Fibroblast of villous mesenchyme (primary cell): ENCODE results near the gene CCDC57. TPM values are rescaled to one million over a fixed set of nuclear protein-coding genes. Genes with fewer than 3 reads are reported as not detected.
A peak's percentile ranks its signal among the peaks of the same experiment; 100 is the strongest.

ENCODE experiments used
- DNase-seq: peaks from one replicate; pipeline ENCODE4 v3.0.0-alpha.2; 2010; ENCODE audit warnings: low read depth
- H3K4me3 ChIP-seq: 2 replicates; pipeline ENCODE4 v1.5.1; 2011; ENCODE audit warnings: low read depth, mild to moderate bottlenecking, low read length
- total RNA-seq: library from RNA; depleted of rRNA; stranded (reverse); fragments of >200 nt; gene quantifications from 2 replicates; pipeline ENCODE4 v1.2.3, GENCODE V29; 2012
- TF ChIP-seq, protein P1 (sequence below): IDR thresholded peaks from 2 replicates; pipeline ENCODE4 v1.5.1; 2012; ENCODE audit warnings: low read depth, mild to moderate bottlenecking, low read length; ENCODE audit not compliant: insufficient read depth

The CCDC57 gene
- total RNA-seq, 1 donor = 19.9 TPM

DNA sequence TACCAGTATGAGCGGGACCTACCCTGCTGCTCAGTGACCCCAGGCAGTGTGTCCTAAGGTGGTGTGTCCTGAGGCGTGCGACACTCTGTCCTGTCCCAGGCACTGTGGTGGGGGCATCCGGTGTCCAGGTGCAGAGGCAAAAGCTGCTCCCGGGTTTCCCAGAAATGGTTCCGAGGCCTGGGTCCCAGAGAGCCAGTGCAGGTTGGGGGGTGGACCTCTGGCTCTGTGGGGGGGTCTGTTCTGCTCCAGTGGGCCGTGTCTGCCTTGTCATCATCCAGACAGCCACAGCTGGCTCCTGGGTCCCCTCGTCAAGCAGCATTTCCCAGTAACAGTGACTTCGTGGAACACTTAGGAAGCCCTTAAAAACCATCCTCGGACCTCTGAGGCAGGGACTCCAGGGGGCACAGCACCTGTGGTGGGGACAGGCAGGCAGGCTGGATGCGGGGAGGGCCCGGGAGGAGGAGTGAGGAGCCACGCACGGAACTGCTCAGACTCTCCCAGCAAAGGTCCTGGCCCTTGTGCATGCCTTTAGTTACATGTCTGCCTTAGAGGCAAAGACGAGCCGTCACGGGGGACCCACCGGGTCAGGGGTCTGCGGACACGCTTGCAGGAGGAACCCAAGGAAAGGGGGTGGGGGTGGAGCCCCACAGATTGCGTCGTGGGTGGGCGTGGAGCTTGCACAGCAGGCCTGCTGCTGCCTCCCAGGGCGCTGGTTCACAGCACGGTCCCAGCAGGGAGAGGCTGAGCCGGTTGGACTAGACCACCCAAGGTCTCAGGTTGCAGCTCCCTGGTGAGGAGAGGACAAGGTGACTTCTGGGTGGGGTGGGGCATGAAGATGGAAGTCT lies 21.8 kb upstream of the CCDC57 start:
- no peak for DNase-seq
- TF ChIP-seq, protein P1, sequence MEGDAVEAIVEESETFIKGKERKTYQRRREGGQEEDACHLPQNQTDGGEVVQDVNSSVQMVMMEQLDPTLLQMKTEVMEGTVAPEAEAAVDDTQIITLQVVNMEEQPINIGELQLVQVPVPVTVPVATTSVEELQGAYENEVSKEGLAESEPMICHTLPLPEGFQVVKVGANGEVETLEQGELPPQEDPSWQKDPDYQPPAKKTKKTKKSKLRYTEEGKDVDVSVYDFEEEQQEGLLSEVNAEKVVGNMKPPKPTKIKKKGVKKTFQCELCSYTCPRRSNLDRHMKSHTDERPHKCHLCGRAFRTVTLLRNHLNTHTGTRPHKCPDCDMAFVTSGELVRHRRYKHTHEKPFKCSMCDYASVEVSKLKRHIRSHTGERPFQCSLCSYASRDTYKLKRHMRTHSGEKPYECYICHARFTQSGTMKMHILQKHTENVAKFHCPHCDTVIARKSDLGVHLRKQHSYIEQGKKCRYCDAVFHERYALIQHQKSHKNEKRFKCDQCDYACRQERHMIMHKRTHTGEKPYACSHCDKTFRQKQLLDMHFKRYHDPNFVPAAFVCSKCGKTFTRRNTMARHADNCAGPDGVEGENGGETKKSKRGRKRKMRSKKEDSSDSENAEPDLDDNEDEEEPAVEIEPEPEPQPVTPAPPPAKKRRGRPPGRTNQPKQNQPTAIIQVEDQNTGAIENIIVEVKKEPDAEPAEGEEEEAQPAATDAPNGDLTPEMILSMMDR = no peak
- no peak overlapping the region for H3K4me3 ChIP-seq

DNA sequence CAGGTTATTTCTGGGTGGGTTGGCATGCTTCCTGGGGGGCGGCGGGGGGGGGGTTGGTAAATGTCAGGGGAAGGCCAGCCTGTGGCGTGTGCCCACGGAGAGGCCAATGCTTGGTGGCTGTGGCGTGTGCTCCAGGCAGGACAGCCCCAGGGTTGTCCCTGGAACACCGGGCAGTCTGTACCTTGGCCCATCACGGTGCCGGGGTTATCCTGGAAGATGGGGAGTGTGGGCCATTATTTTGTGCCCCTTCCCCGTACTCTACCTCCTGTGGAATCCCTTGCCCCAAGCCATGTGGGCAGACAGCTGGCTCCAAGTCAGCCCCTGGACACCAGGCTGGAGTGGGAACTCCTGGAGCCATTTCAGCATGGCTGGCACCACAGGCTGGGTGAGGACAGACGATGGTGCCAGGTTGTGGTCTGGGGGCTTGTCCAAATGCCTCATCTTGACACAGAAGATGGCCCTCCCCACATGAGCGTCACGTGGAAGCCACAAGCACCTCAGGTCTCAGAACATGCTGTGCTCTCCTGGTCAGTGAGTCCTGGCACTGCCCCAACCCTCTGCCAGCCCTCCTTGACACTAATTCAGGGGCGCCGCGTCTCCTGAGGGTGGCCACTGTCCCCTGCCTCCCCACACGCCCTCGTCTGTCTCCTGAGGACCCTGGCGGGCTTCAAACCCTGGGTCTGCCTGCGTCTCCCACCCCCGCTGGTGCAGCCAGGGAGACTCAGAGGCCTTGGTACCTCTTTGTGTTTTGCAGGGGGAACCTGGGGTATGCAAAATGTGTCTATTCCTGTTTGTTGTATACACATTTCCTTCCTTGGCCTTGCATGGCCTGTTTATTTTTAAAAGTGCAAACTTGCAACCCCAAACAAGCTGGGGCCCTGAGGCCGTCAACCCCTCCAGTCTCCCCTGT lies 20.5 kb upstream of the CCDC57 start:
- no peak for DNase-seq
- TF ChIP-seq, protein P1 = no peak
- H3K4me3 ChIP-seq = no peak overlapping the region

DNA sequence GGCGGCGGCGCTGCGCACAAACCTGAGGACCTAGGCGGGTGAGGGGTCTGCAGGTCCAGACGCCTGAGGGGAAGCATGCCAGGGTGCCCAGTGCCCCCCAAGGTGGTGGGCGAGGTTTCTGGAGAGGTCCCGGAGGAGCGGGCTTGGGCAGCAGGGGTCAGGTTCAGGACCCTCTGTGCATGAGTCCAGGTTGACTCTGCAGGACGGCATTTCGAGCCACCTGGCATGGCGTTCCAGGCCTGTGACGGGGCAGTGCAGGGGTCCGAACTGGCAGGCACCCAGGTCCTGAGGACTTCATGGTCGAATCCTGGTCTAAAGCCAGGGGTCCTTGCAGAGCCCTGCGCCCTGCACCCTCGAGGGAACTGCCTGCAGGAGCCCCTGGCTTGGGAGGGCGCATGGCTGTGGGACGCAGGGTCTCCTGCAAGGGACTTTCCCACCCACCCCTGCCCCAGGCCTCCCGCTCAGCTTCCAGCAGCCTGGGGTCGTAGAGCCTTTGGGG lies 19.7 kb upstream of the CCDC57 start:
- DNase-seq = no peak
- H3K4me3 ChIP-seq = peak overlapping the region; percentile 81
- TF ChIP-seq, protein P1 = no peak

DNA sequence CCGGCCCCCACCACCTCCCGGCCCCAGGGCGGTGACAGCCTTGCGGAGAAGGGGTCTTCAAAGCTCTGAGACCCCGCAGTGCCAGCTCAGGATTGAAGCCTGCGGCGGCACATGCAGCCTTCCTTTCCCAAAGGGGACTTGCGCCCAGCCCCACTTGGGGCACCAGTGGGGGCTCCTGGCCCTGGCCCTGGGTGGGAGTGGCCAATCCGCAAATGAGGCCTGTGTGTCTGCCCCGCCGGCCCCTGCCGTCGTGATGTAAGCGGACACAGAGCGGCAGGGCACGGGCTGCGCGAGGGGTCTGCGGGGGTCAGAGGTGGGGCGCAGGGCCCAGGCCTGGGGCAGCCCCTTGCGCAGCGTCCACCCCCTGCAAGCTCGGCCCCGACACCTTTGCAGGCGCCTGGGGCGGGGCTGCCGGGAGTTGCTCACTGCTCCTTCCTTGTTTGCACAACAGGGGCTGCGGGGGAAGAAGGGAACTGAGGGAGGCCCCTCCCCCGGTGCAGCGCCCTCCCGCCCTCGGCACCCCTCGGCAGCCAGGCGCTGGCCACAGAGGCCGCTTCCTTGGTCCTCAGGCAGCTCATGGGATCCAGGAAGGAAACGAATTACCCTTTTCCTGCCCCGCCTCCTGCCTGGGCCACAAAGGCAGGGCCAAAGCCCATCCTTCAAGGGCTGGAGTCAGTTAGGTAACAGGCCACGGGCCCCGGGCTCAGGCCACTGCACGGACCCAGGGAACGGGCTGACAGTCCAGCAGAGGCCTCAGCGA lies 19.1 kb upstream of the CCDC57 start:
- peak; percentile 87 for DNase-seq
- peak overlapping the region; percentile 81 for H3K4me3 ChIP-seq
- TF ChIP-seq, protein P1 = no peak

DNA sequence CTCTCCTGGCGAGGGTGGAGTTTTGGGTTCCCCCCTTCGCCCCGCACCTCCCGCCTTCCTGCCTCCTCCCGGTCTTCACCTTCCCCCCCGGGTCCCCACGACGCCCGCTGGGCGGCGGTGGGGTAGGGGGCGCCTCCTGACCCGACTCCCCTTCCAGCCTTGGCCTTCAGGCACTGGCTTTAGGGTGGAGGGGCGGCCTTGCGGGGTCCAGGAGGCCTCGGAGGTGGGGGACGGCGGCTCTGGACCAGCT lies 18.6 kb upstream of the CCDC57 start:
- TF ChIP-seq, protein P1 = no peak
- peak overlapping the region; percentile 81 for H3K4me3 ChIP-seq
- no peak for DNase-seq

DNA sequence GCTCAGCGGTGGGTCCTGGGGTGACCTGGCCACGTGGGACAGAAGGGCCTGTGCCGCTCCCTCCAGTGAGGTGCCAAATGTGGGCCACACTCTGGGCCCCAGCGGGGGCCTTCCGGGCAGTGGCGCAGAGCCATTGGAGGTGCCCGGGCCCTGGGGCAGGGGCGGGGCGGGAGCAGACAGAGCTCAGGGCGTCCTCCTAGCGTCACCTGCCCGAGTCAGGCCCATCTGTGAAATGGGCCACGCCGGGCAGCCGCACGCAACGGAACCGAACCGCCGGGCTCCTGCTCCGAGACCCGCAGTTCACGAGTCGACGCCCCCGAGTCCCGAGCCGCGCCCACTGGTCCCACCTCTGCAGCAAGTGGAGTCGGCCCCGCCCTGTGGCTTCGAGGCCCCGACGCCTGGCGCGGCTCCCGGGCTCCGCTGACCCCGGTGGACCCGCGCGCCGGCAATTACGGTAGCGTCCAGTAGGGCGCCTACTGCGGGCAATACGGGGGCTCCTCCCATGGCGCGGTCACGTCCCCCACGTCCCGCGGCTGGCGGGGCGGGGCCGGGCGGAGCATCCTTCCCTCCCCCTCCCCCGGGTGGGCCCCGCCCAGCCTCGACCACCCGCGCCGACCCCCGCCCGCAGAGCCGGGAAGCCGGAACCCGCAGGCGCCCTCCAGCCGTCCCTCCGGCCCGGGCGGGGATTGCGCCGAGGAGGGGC lies 18.1 kb upstream of the CCDC57 start:
- TF ChIP-seq, protein P1 = peak; percentile 47
- peak overlapping the region; percentile 81 for H3K4me3 ChIP-seq
- peak; percentile 91 for DNase-seq
